GM21390 (cell line): ENCODE results near the gene MYBPC3.
"Not testable (repeated sequence)": the region's sequence is repeated elsewhere in the genome, so short reads cannot be mapped to it uniquely, and the experiment has no call there.

Experiments
- ATAC-seq: cut with Tn5 transposase; IDR thresholded peaks from one replicate; pipeline ENCODE4 v1.9.1; 2021; ENCODE audit not compliant: unreplicated experiment

MYBPC3 gene

DNA sequence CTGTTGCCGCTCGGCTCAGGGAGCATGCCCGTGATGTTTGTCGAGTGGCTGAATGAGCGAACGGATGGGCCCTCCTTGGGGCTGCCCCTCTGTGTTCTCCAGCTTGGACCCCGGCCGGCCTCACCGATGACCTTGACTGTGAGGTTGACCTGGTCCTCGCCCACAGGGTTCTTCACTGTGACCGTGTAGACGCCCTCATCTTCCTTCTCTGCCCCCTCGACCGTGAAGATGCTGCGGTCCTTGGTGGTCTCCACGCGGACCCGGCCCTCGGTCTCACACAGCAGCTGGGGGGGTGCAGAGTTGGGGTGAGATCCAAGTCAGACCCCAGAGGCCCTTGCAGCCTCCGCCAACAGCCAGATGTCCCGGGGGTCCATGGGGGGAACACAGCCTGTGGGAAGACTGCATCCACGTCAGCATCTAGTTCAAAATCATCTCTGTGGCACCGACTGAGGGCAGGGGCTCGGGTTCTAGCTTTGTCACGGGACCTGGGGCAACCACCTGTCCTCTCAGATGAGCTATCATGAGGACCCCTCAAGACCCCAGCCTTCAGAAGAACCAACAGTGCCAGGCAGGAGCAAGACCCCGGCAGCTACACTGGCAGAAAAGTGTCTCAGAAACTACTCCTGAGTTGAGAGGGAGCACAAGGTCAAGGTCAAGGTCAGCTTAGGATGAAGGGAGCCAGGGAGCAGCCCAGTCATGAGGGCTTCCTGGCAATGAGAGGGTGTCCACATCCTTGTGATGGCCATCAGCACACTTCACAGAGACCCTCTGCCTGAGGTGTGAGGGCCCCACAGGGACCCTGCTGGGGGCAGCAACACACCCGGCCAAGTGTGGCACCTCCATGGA, 13.9 kb downstream of the MYBPC3 start:
- ATAC-seq: no peak

DNA sequence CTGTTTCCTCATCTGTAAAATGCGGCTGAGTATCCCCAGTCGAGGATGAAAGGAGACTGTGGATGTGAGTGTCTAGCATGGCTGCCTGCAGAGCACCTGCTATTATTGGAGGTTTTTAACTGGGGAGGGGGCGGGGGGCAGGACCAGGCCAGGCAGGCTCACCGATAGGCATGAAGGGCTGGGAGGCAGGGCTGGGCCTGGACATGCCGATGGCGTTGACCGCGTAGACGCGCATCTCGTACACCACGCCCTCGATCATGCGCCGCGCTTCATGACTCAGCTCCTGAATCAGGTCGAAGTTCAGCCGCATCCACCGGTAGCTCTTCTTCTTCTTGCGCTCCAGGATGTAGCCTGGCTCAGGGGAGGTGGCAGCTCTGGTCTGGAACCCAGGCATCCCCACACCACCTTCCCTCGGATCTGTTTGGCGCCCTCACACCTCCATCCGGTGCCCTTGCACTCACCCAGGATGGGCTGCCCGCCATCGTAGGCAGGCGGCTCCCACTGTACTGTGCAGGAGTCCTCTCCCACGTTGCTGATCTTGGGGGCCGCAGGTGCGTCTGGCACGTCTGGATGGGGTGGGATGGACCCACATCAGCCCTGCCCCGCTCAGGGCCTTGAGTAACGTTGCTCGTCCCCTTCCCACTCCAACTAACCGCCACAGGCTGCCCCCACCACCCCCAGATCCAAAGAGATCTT, 15.1 kb downstream of the MYBPC3 start:
- no peak for ATAC-seq

DNA sequence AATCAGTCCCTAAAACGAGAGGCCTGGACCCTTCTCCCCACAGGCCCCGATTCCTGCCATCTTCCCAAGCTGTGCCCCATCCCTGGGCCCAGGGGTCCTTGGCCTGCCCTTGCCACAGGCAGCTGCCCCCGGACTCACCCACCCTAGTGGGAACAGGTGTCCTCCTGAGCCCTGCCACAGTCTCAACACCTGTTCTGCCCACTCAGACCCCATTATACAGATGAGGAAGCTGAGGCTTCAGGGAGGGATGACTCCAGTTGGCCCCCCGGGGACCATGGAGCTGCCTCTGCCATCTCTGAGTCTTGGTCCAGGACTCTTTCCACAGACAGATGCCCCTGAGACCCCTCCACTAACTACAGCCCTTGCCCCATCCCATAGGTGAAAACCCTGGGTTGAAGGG, 15.9 kb downstream of the MYBPC3 start:
- ATAC-seq: no peak

DNA sequence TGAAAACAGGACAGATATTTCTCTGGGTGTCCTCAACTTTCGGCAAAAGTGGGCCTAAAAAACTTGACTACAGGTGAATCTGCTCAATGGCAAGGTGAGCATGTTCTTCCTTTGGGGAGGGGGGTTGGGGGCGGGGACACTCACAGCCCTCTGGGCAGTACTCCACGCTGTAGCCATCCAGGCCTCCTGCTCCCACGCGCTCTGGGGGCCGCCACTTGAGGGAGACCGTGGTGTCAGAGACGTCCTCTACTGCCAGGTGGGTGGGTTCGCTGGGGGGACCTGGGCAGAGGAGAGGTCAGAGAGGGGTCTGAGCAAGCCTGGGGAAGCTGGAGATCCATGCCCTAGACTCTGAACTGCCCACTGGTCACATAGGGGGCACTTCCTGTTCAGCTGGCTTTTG, 16.8 kb downstream of the MYBPC3 start:
- no peak for ATAC-seq

DNA sequence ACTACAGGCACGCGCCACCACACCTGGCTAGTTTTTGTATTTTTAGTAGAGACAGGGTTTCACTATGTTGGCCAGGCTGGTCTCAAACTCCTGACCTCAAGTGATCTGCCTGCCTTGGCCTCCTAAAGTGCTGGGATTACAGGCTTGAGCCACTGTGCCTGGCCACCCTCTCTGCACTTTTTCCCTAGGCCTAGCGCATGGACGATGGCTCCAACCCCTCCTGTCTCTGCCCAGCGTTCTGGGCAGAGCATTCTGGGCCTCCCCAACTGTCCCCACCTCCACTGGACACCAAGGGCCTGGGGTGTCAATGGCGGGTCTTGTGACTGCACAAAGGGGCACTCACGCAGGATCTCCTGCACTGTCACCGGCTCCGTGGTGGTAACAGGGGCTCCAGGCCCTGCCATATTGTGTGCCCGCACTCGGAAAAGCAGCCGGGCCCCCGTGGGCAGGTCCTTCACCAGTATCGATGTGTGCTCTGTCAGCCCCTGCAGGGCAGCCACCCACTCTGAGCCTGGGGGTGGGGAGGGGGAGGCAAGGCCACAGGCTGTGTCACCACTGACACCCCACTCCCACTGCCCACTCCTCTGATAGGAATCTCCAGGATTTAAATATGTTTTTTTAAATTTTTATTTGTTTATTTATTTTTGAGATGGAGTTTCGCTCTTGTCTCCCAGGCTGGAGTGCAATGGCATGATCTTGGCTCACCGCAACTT, 17.6 kb downstream of the MYBPC3 start:
- ATAC-seq: not testable (repeated sequence)

DNA sequence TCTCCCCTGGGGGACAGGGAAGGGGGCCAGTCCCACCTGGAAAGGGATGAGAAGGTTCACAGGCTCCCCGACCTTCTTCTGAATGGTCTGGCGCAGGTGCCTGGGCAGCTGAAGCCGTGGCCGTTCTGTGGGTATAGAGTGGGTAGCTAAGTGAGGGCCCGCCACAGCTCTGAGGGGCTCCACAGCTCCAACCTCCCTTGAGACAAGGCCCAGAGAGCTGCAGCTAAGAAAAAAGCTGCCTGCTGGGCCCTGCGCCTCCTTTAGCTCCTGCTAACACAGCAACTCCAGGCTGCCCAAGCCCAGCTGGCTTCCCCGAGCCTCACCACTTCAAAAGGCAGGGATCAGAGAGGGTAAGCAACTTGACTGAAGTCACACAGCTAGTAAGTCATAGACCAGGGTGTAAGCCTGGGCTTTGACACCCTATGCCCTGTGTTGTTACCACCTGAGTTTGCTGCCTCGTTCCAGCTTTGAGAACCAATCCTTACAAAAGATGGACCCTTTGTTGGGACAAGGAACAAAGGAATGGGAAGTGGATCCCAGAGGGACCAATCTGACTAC, 18.5 kb downstream of the MYBPC3 start:
- no peak for ATAC-seq

DNA sequence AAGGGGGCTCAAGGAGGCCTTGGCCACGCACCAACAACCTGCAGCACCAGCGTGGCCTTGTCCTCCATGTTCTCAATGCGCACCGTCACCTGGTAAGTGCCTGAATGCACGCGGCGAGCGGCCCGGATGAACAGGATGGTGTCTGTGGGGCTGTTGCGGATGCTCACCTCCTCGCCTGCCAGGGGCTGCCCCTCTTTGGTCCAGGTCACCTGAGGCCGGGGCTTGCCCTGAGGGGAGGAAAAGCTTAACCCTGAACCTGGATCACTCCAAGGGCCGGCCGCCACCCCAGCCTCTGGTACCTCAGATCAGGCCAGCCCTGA, 19.0 kb downstream of the MYBPC3 start:
- ATAC-seq: no peak

DNA sequence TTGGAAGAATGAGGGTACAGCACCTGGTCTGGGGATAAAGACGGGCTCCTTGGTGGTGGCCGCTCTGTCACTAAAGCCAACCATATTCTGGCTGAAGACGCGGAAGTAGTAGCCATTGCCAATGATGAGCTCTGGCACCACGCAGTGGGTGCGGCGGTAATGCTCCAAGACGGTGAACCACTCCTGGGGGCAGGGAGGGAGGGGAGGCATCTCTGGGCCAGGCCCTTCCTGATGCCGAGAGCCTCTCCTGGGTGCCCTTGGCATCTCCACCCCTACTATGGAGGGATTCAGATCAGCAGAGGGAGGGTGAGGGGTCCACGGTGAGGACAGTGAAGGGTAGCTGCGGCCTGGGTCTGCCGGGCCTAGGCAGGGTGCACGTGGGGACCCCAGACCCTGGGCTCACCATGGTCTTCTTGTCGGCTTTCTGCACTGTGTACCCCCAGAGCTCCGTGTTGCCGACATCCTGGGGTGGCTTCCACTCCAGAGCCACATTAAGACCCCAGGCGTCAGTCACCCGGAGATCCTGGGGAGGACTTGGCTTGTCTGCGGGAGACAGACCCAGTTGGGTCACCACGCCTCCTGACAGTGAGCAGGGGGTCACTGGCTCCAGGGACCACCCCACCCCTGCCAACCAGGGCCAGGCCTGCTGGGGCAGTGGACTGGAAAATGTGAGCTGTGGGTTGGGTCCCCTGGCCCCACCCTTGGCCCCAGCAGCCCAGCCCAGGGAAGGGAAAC, 19.5 kb downstream of the MYBPC3 start:
- no peak for ATAC-seq

DNA sequence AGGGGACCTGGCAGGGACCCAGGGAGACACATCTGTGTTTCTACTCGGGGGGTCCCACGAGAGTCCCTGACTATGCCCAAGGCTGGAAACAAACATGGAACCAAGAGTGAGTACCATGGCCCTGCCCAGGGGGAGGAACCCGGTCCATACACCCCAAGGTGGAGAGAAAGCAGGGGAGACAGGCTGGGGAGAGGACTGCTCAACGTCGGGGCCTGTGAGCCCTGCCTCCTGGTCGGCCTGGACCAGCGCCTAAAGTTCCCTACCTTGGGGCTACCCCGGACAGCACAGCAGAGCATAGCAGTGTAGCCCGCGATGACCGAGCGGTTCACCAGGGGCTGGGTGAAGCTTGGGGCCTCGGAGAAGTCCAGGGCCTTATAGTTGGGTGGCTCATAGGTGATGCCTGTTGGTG, 20.2 kb downstream of the MYBPC3 start:
- no peak for ATAC-seq

DNA sequence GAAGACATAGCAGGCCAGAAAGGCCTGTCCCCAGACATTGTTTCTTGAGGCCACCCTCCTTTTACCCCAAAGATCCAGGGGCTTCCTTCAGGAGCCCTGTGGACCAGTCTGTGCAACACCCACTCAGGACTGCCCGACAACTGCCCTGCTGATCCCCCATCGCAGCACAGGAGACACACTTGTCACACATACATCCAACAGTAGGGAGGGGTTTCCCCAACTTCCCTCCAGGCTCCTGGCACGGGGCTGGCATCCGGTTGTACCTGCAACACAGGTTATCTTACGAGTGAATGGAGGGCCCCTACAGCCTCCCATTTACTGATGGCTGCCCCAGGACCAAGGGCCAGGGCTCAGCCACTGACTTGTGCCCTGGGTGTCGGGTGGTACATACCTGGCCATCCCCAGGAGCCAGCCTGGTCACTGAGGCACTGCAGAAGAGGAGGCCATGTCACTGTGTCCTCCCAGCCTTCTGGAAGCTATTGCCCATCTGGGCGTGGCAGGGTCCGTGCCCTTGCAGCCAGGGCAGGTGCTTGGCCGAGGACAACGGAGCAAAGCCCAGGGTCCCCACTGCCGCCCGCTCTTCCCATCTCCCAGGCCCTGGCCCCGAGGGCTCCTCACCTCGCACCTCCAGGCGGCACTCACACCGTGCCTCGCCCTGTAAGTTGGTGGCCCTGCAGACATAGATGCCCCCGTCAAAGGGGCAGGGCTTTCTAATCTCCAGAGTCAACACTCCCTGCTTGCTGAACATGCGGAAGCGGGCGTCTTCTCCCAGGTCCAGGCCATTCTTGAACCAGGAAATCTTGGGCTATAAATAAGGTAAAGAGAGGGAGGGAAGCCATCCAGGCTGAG, 20.8 kb downstream of the MYBPC3 start:
- no peak for ATAC-seq

DNA sequence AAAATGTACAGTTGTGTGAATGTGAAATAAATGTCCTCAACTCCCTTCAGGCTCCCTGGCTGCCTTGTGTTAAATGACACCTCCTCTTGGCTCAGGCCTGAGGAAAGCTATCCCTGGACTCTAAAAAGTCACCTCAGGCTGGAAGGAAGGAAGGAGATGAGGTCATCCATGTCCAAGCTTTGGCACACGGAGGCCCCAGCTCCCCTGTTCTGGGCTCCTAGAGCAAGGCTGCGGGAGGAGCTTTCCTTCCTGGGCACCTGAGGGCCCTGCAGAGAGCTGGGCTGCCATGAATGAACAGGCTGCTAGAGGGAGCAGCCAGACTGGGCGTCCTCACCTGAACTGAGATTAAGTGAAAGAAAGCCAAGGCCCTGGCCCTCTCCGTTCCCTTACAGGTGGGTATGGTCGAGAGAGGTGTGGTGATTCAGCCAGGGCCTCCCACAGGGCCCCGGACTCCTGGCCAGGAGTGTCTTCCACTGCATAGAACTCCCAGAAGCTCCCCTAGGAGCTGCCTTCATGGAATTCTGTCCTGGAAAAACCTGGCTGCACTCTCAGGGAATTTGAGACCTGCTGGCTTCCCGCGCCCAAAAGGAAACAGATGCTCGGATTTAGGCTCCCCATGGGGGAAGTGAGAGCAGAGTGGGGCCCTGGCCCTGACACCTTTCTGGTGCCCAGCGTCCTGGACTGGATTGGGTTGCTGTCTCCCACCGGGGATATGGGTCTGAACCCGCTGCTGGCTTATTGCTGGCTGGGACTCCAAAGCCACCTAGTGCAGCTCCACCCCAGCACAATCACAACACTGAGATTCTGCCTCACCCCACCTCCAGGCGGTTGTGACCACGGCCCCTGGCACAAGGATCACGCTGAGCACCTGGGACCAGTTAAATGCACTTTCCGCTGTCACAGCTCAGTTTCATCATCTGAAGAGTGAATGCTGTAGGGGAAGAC, 22.2 kb downstream of the MYBPC3 start:
- no peak for ATAC-seq

DNA sequence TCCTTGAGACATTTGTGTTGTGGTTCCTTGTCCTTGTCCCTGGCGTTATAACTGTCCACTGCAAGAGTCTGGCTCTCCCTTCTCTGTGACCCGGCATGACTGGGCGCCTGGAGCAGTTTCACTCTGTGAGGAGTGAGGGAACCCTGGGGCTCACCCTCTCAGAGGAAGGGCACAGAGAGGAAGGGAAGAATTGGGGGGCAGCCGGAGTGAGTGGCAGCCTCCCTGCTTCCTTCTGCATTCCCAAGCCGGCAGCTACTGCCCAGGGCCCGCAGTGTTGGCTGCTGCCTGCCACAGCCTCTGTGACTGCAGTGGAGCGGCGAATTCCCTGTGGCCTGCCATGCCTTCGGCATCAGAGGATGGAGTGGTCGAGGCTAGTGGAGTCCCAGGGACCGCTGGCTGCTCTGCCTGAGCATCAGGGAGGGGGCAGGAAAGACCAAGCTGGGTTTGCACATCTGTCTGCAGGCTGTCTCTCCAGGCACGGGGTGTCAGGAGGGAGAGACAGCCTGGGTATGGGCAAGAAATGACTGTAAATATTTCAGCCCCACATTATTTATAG, 23.0 kb downstream of the MYBPC3 start:
- ATAC-seq: no peak

DNA sequence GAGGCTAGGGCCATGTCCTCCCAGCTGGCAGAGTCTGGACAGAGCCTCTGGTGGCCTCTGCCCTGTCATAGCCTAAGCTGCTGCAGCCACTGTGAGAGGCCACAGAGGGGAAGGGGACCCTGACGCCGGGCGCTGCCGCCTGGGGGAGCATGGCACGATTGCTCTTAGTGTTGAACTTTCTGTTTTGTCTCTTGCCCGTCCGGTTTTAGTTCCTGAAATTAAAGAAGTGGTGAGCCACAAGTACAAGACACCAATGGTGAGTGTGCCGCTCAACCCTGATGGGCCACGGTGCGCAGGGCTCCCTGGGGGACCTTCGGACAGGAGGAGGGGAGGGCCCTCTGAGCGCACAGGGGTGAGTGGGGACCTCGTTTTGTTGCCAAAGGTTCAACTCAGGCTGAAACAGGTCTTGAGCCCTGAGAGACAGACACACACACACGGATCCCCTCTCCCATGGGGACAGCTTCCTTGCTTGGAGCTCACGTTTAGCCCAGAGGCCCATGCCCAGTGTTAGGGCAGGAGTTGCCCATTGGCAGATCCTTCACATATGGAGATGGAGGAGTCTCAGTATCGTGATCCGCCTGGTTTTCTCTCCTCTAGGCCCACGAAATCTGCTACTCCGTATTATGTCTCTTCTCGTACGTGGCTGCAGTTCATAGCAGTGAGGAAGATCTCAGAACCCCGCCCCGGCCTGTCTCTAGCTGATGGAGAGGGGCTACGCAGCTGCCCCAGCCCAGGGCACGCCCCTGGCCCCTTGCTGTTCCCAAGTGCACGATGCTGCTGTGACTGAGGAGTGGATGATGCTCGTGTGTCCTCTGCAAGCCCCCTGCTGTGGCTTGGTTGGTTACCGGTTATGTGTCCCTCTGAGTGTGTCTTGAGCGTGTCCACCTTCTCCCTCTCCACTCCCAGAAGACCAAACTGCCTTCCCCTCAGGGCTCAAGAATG, 23.8 kb downstream of the MYBPC3 start:
- ATAC-seq: no peak

DNA sequence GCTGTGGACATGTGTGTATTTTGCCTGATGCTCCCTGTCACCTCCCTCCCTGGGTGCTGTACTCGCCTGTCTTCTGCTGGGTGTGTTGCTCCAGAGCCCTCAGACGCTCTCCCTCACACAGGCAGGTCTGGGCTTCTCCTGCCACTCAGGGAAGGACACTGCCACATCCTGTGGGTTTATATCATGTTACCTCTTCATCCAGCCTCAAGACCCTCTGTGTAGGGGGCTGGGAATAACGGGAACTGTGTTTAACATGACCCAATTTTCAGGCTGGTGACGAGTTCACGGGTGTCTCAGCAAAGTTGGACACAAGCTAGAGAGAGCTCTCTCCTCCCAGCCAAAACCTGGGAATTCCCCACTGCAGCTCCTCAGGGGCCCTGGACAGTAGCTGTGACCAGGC, 24.6 kb downstream of the MYBPC3 start:
- no peak for ATAC-seq

DNA sequence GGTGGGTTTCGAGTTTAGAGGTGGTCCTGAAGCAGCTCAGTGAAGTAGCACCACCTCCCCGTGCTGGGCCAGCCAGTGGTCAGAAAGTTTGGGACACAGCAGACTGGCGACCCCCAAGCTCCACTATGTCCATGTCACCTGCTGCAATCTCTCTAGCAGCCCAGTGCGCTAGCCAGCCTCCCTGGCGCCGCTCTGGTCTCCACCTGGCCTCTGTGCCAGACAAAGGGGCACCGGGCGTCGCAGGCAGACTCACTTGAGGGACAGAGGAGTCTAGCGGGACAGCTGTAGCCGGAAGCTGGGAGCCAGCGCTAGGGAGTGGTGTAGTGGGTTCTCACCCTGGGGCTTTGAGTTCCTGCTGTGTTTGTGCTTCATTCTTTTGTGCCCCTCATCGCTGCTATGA, 25.5 kb downstream of the MYBPC3 start:
- ATAC-seq: no peak

DNA sequence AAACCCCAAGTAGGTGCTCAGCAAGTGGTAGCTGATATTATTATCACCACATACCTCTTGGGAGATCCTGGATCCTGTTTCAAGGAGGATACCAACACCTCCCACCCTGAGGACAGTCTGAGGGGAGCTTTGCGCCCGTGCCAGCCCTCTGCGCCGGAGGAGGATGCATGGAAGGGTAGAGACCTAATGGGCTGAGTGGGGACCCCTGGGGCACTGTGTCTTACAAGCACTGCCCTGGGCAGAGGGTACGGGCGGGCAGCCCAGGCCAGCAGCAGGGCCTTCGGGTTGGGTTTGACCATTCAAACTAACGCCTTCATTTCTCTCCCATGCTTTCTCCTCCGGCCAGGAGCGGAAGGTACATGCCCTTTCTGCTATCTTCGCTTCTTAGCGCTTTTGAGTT, 26.3 kb downstream of the MYBPC3 start:
- ATAC-seq: no peak

DNA sequence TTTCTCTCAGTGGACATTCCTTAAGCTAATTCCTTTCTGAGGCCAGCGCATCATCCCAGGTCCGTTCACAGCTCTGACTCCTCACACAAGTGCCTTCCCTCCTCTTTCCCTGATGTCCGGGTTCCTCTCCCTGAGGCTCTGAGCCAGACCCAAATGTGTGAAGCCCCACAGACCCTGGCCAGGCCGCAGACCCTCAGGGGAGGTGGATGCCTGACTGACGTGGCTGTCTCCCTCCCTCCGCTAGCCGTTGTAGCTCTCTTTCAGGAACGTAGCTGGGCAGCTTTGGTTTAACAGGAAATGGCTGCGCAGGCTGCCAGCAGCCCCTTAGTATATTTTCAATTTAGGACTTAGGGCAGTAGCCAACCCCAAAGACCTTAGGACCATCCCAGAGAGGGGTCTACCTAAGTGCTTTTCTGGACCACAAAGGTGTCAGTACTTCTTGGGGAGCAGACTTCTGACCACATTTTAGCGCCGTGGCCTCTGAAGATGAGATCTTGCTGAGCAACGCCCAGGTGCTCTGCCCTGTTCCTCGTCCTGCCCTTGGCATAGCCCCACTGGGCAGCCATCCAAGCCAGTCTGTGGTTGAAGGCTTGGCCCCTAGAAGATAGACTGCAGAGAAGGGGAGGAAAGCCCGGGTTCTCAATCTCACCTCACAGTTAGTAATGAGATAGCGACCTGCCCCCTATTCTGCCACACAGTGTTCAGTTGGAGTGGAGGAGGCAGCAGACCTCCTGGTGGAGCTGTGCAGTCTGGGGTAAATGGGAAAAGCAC, 27.0 kb downstream of the MYBPC3 start:
- no peak for ATAC-seq
